PC-3 (cell line): ENCODE results near the gene EPGN.

Experiments used
- EZH2 ChIP-seq: fragments of 300-600 bp; sonication (generic); IDR thresholded peaks from one replicate; pipeline ENCODE4 v1.6.1; 2017; ENCODE audit warnings: antibody characterized with exemption, mild to moderate bottlenecking, low read length; ENCODE audit not compliant: unreplicated experiment
- TF ChIP-seq, protein P1 (sequence below): fragments of 300-600 bp; sonication (generic); conservative IDR thresholded peaks from 2 replicates; pipeline ENCODE4 v1.5.1; 2017; ENCODE audit warnings: antibody characterized with exemption, low read depth, mild to moderate bottlenecking, low read length

DNA sequence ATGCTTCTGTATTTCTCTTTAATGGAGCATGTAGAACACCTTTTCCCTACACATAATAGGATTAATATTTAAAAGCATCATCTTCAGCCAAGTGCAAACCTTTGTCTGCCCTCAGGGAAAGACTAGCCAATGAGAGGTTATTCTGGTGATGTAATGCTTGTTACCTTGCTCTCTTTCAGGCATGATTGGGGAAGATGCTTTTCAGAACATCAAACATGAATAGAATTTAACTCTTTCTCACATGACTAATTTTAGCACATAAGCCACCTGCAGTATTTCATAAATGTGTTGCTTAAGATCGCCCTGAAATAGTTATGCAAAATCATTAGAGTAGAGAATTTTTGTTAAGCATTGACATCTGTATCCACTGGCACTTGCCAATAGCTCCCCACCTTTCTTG is 10.7 kb upstream of the EPGN start:
- TF ChIP-seq, protein P1, sequence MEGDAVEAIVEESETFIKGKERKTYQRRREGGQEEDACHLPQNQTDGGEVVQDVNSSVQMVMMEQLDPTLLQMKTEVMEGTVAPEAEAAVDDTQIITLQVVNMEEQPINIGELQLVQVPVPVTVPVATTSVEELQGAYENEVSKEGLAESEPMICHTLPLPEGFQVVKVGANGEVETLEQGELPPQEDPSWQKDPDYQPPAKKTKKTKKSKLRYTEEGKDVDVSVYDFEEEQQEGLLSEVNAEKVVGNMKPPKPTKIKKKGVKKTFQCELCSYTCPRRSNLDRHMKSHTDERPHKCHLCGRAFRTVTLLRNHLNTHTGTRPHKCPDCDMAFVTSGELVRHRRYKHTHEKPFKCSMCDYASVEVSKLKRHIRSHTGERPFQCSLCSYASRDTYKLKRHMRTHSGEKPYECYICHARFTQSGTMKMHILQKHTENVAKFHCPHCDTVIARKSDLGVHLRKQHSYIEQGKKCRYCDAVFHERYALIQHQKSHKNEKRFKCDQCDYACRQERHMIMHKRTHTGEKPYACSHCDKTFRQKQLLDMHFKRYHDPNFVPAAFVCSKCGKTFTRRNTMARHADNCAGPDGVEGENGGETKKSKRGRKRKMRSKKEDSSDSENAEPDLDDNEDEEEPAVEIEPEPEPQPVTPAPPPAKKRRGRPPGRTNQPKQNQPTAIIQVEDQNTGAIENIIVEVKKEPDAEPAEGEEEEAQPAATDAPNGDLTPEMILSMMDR, result no peak
- no peak for TF ChIP-seq EZH2
